Neural crest cell (in vitro differentiated cells): ENCODE results near the gene HDAC4. TPM values are rescaled to one million over a fixed set of nuclear protein-coding genes. Genes with fewer than 3 reads are reported as not detected.

ENCODE experiments used
- DNase-seq: peaks from one replicate; pipeline ENCODE4 v3.0.0; 2021; ENCODE audit warnings: low read depth, mixed read lengths, low spot score
- H3K27ac Mint-ChIP-seq: one replicate; pipeline ENCODE4 v1.8.0; 2021; ENCODE audit warnings: mild to moderate bottlenecking, mixed read lengths; ENCODE audit not compliant: unreplicated experiment
- H3K27me3 Mint-ChIP-seq: 2 replicates; pipeline ENCODE4 v1.8.0; 2021; ENCODE audit warnings: low read depth, mild to moderate bottlenecking, mixed read lengths
- H3K36me3 Mint-ChIP-seq: 2 replicates; pipeline ENCODE4 v1.8.0; 2021; ENCODE audit warnings: low read depth, mild to moderate bottlenecking, mixed read lengths
- H3K4me1 Mint-ChIP-seq: 2 replicates; pipeline ENCODE4 v1.8.0; 2021; ENCODE audit warnings: mixed read lengths
- H3K4me3 Mint-ChIP-seq: one replicate; pipeline ENCODE4 v1.8.0; 2021; ENCODE audit warnings: mild to moderate bottlenecking, mixed read lengths
- H3K9me3 Mint-ChIP-seq: 2 replicates; pipeline ENCODE4 v1.8.0; 2021; ENCODE audit warnings: mixed read lengths
- CTCF ChIP-seq: fragments of 200-600 bp; sonication (generic); conservative IDR thresholded peaks from 2 replicates; pipeline ENCODE4 v1.5.0; 2021; ENCODE audit warnings: antibody characterized with exemption, mild to moderate bottlenecking
- total RNA-seq: library from RNA; stranded (reverse); gene quantifications from 2 replicates; pipeline ENCODE4 v1.2.1, GENCODE V29; 2021

The HDAC4 gene
- total RNA-seq, 1 donor from 2014 or later = 52.1 TPM

- no peak for DNase-seq
- no peaks in the 10 kb centered on the region for H3K36me3 Mint-ChIP-seq
- no peak for TF ChIP-seq CTCF
- no peaks in the 10 kb centered on the region for H3K27me3 Mint-ChIP-seq
- H3K4me3 Mint-ChIP-seq = no peak overlapping the region
- H3K27ac Mint-ChIP-seq = peak overlapping the region; percentile 13
- peaks cover 38% of the 10 kb centered on the region for H3K4me1 Mint-ChIP-seq
- no peaks in the 10 kb centered on the region for H3K9me3 Mint-ChIP-seq
Observed at GRCh38 chr2:239279508-239280295, 121.1 kb downstream of the HDAC4 start.

GRCh38 chr2:239278941-239279365, 121.9 kb downstream of the HDAC4 start:
- Mint-ChIP-seq H3K4me1 (peaks cover 44% of the 10 kb centered on the region), H3K27ac (peak overlapping the region; percentile 72), H3K36me3 (no peaks in the 10 kb centered on the region), H3K9me3 (no peaks in the 10 kb centered on the region), H3K4me3 (no peak overlapping the region), H3K27me3 (no peaks in the 10 kb centered on the region)
- no peak for DNase-seq
- TF ChIP-seq CTCF = no peak

- Mint-ChIP-seq H3K36me3 (no peaks in the 10 kb centered on the region), H3K4me3 (no peak overlapping the region), H3K27me3 (no peaks in the 10 kb centered on the region)
Observed at GRCh38 chr2:239278361-239278760, 122.5 kb downstream of the HDAC4 start.

GRCh38 chr2:239277401-239278085, 123.3 kb downstream of the HDAC4 start:
- no peak for DNase-seq
- no peak for TF ChIP-seq CTCF
- H3K4me1 Mint-ChIP-seq = peaks cover 58% of the 10 kb centered on the region
- no peak overlapping the region for H3K4me3 Mint-ChIP-seq
- H3K9me3 Mint-ChIP-seq = no peaks in the 10 kb centered on the region
- H3K27me3 Mint-ChIP-seq = no peaks in the 10 kb centered on the region
- no peaks in the 10 kb centered on the region for H3K36me3 Mint-ChIP-seq
- peak overlapping the region; percentile 76 for H3K27ac Mint-ChIP-seq

More at GRCh38 chr2:239278361-239278760, 122.5 kb downstream of the HDAC4 start:
- DNase-seq = no peak
- Mint-ChIP-seq H3K27ac (no peak overlapping the region), H3K4me1 (peaks cover 50% of the 10 kb centered on the region), H3K9me3 (no peaks in the 10 kb centered on the region)
- TF ChIP-seq CTCF = no peak

GRCh38 chr2:239276851-239277250, 124.0 kb downstream of the HDAC4 start:
- no peak for TF ChIP-seq CTCF
- Mint-ChIP-seq H3K27me3 (no peaks in the 10 kb centered on the region), H3K27ac (peak overlapping the region; percentile 27), H3K9me3 (no peaks in the 10 kb centered on the region), H3K36me3 (no peaks in the 10 kb centered on the region), H3K4me1 (peaks cover 65% of the 10 kb centered on the region), H3K4me3 (no peak overlapping the region)
- no peak for DNase-seq
